GM19099 (cell line): ENCODE measurements around the gene KLHL26.

ENCODE experiments used
- POLR2A ChIP-seq: IDR thresholded peaks from 3 replicates; pipeline ENCODE4 v1.6.1; 2011; ENCODE audit warnings: low read depth; ENCODE audit not compliant: insufficient read length; ENCODE audit errors: extremely low read depth

KLHL26 gene

GRCh38 chr19:18660939-18661670 is 24.3 kb downstream of the KLHL26 start:
- no peak for TF ChIP-seq POLR2A

GRCh38 chr19:18662972-18663732 is 26.3 kb downstream of the KLHL26 start:
- no peak for TF ChIP-seq POLR2A

- TF ChIP-seq POLR2A = no peak
These were observed 27.2 kb downstream of the KLHL26 start for GRCh38 chr19:18663940-18664530.

GRCh38 chr19:18665771-18666202 is 29.0 kb downstream of the KLHL26 start:
- no peak for TF ChIP-seq POLR2A

- no peak for TF ChIP-seq POLR2A
These were observed 29.5 kb downstream of the KLHL26 start for GRCh38 chr19:18666317-18666716.

- TF ChIP-seq POLR2A = no peak
These were observed 30.0 kb downstream of the KLHL26 start for GRCh38 chr19:18666784-18667183.

- TF ChIP-seq POLR2A = no peak
These were observed 30.9 kb downstream of the KLHL26 start for GRCh38 chr19:18667531-18668251.

- no peak for TF ChIP-seq POLR2A
These were observed 31.4 kb downstream of the KLHL26 start for GRCh38 chr19:18668252-18668631.

- TF ChIP-seq POLR2A = no peak
These were observed 32.1 kb downstream of the KLHL26 start for GRCh38 chr19:18668744-18669523.

- no peak for TF ChIP-seq POLR2A
These were observed 32.6 kb downstream of the KLHL26 start for GRCh38 chr19:18669524-18669817.

- TF ChIP-seq POLR2A = no peak
These were observed 33.1 kb downstream of the KLHL26 start for GRCh38 chr19:18669883-18670282.

GRCh38 chr19:18670312-18670711 is 33.5 kb downstream of the KLHL26 start:
- no peak for TF ChIP-seq POLR2A

- no peak for TF ChIP-seq POLR2A
These were observed 34.6 kb downstream of the KLHL26 start for GRCh38 chr19:18671303-18672043.

- TF ChIP-seq POLR2A = no peak
These were observed 35.2 kb downstream of the KLHL26 start for GRCh38 chr19:18672044-18672451.

GRCh38 chr19:18672606-18673337 is 35.9 kb downstream of the KLHL26 start:
- TF ChIP-seq POLR2A = no peak
